HG03039 (cell line): Measurements from ENCODE around the gene ACVR1.

ENCODE experiments used
- ATAC-seq: cut with Tn5 transposase; IDR thresholded peaks from one replicate; pipeline ENCODE4 v1.9.1; 2021; ENCODE audit warnings: mild to moderate bottlenecking, moderate library complexity; ENCODE audit not compliant: unreplicated experiment

Gene ACVR1

GRCh38 chr2:157857881-157858280 is 18.2 kb downstream of the ACVR1 start:
- no peak for ATAC-seq

GRCh38 chr2:157856187-157856515 is 20.0 kb downstream of the ACVR1 start:
- no peak for ATAC-seq

GRCh38 chr2:157853820-157854219 is 22.3 kb downstream of the ACVR1 start:
- ATAC-seq = no peak

DNA sequence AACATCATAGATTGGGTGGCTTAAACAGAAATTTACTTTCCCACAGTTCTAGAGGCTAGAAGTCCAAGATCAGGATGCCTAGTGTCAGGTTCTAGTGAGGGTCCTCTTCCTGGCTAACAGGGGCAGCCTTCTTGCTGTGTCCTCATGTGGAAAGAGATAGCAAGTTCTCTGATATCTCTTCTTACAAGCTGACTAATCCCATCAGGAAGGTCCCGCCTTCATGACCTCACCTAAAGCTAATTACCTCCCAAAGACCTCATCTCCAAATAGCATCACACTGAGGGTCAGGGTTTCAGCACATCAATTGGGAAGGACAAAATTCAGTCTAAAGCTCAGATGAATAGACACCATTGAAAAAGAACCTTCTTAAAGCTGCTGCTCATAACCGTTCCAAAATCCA is 22.9 kb downstream of the ACVR1 start:
- no peak for ATAC-seq

GRCh38 chr2:157849591-157849990 is 26.5 kb downstream of the ACVR1 start:
- no peak for ATAC-seq

DNA sequence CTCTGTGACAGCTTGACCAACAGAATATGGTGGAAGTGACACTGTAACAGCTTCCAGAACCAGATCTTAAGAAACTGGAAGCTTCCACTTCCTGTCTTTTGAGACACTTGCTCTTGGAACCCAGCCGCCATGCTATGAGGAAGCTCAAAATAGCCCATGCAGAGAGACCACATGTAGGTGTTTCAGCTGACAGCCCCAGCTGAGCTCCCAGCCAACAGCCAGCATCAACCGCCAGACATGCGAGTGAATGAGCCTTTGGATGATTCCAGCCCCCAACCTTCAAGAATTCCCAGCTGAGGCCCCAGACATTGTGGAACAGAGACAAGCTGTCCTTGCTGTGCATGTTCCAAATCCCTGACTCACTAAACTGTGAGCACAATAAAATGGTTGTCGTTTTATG is 27.9 kb downstream of the ACVR1 start:
- no peak for ATAC-seq

DNA sequence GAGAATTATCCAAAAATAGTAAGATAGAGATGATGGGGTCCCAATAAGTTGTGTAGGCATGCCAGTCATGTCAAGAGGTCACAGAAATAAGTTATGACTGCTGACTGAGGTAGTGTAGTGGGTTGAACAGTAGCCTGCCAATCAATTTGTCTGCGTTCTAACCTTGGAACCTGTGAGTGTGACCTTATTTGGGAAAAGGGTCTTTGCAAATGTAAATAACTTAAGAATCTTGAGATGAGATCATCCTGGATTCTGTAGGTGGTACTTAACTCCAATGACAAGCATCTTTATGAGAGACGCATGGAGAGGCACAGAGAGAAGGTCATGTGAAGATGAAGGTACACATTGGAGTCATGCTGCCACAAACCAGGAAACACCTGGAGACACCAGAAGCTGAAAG is 31.0 kb downstream of the ACVR1 start:
- no peak for ATAC-seq

DNA sequence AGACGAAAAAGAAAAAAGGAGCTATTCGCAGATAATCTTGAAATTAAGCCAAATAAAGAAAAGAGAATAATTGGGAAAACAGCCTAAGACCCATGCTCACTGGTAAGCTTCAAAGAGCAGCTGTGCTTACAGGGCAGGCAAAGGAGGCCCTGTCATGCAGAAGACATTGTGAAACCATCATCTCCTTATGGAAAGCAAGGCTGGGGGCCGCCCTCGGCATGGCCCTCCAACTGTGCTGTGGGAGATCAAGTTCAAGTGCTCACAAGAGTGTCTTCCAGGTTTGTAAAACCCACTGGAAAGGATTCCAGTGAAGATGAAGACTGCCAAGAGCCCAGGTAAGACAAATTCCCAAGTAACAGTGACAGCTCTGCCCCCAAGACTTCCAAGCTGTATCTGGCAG is 32.2 kb downstream of the ACVR1 start:
- no peak for ATAC-seq

DNA sequence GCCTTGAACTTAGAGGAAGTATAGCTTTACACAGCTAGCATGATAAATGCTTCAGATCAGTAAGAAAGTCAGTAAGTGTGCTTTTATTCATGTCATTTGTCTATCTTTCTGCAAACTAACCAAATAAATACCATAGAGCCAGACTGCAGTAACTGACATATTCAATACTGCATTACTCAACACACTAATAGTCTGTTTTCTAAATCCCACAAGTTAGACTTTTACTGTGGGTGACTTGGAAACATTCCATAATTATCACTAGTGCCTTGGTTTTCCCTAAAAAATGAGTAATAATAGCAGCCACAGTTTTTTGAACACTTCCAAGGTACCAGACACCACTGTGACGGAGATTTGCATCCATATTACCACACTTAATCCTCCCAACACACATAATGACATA is 33.0 kb downstream of the ACVR1 start:
- no peak for ATAC-seq

DNA sequence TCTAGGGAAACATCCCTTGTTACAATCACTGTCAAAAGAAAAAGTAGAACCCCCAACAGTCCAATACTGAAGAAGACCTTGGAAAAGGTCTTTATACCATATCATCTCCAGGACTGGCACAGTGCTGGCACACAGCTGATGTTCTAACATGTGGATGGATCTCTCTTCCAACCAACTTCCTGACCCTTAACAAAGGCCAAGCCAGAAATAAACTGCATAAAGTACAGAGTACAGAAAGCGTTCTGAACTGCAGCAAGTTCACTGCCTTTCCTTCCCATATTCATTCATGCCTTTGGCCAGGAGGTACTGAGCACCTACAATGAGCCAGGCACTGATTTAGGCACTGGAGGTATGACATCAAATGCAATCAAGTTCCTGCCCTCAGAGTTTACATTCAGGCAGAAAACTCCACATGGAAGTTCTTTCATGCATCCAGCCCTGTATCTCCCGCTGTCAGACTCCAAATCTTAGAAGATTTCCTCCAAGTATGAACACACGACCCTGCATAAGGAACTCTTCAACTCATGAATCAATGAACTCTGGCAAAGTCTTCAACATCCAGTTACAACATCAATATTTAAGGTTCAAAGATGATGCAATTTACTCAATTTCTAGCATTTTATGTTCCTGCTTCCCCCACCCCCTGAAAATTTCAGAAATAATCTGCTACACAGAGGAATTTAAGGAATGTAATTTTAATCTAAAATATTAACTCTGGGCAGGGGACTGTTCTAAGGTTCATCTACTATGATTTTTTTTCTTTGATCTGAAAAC is 33.8 kb downstream of the ACVR1 start:
- ATAC-seq = no peak

DNA sequence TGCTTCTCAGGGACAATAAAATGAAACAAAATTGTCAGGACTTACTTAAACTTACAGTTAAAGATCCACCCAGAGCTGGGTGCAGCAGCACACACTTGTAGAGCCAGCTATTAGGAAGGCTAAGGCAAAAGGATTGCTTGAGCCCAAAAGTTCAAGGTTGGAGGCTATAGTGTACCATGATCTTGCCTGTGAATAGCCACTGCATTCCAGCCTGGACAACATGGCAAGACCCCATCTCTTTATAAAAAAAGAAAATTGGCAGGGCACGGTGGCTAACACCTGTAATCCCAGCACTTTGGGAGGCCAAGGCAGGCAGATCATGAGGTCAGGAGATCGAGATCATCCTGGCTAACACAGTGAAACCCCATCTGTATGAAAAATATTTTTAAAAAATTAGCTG is 34.6 kb downstream of the ACVR1 start:
- ATAC-seq = no peak

GRCh38 chr2:157840568-157841156 is 35.5 kb downstream of the ACVR1 start:
- ATAC-seq = no peak

- no peak for ATAC-seq
These were observed 36.3 kb downstream of the ACVR1 start for GRCh38 chr2:157839822-157840221.

- no peak for ATAC-seq
These were observed 36.8 kb downstream of the ACVR1 start for GRCh38 chr2:157839162-157839801.

GRCh38 chr2:157838442-157839161 is 37.5 kb downstream of the ACVR1 start:
- ATAC-seq = no peak

- no peak for ATAC-seq
These were observed 38.2 kb downstream of the ACVR1 start for GRCh38 chr2:157837851-157838441.

GRCh38 chr2:157836531-157836930 is 39.6 kb downstream of the ACVR1 start:
- ATAC-seq = no peak

- ATAC-seq = no peak
These were observed 40.7 kb downstream of the ACVR1 start for GRCh38 chr2:157835425-157835824.

GRCh38 chr2:157835006-157835405 is 41.1 kb downstream of the ACVR1 start:
- no peak for ATAC-seq

DNA sequence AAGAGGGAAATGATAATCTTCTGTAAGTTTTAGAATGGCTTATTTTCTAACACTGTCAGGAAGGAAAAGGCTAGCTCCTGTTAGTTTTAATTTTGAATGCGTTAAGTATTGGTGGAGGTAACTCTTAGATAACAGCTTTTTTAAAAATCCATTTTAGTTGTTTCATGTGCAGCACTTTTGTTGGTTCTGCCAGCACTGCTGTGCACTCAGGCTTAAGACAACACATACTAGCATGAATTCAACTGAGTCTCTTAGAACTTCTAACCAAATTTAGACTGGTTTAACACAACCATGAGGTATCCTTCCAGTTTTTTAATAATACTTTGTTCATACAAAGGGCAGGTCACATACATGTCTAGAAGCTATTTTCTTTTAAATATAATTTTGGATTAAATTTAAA is 42.4 kb downstream of the ACVR1 start:
- ATAC-seq = no peak

GRCh38 chr2:157831573-157832315 is 44.4 kb downstream of the ACVR1 start:
- ATAC-seq = no peak
